ENCODE results near the gene KLK6. TPM values are rescaled to one million over a fixed set of nuclear protein-coding genes. Genes with fewer than 3 reads are reported as not detected.
"Not testable (repeated sequence)": the region's sequence is repeated elsewhere in the genome, so short reads cannot be mapped to it uniquely, and the experiment has no call there.

Gene KLK6
- polyA plus RNA-seq, 12 donors = 0.22 to 0.50 (median 0.39) TPM; not detected in 8

GRCh38 chr19:50994129-50994528, 24.7 kb upstream of the KLK6 start:
- no peak for DNase-seq

GRCh38 chr19:50992666-50993035, 23.3 kb upstream of the KLK6 start:
- no peak for DNase-seq

GRCh38 chr19:50984416-50984815, 15.0 kb upstream of the KLK6 start:
- DNase-seq = not testable (repeated sequence)

- no peak for DNase-seq
These were observed 14.4 kb upstream of the KLK6 start, which contains the start of gene KLK7 for GRCh38 chr19:50983625-50984292. KLK7 (minus strand) TSS chr19:50983917; CDS start chr19:50982399, 1,518 bp downstream.

- no peak for DNase-seq
These were observed 12.8 kb upstream of the KLK6 start for GRCh38 chr19:50982186-50982585.

GRCh38 chr19:50981587-50982146, 12.3 kb upstream of the KLK6 start:
- no peak for DNase-seq

- DNase-seq = no peak
These were observed 10.8 kb upstream of the KLK6 start for GRCh38 chr19:50980208-50980607.

- no peak for DNase-seq
These were observed 10.4 kb upstream of the KLK6 start for GRCh38 chr19:50979758-50980157.

GRCh38 chr19:50978772-50979390, 9.5 kb upstream of the KLK6 start:
- DNase-seq = no peak

- no peak for DNase-seq
These were observed 8.2 kb upstream of the KLK6 start for GRCh38 chr19:50977626-50978025.

- DNase-seq = no peak
These were observed 6.4 kb upstream of the KLK6 start for GRCh38 chr19:50975766-50976165.

GRCh38 chr19:50974702-50975556, 5.5 kb upstream of the KLK6 start:
- no peak for DNase-seq

- no peak for DNase-seq
These were observed 3.5 kb upstream of the KLK6 start for GRCh38 chr19:50972795-50973376.

GRCh38 chr19:50969810-50970209, 419 bp upstream of the KLK6 start:
- DNase-seq = not testable (repeated sequence)

GRCh38 chr19:50968716-50969412, 527 bp downstream of the KLK6 start:
- no peak for DNase-seq

- no peak for DNase-seq
These were observed 1.3 kb downstream of the KLK6 start for GRCh38 chr19:50967929-50968715.

- DNase-seq = no peak
These were observed 5.1 kb downstream of the KLK6 start for GRCh38 chr19:50964266-50964665.

- no peak for DNase-seq
These were observed 6.0 kb downstream of the KLK6 start for GRCh38 chr19:50963381-50963780.

GRCh38 chr19:50962245-50962644, 7.1 kb downstream of the KLK6 start:
- DNase-seq = no peak

- no peak for DNase-seq
These were observed 9.5 kb downstream of the KLK6 start for GRCh38 chr19:50959731-50960500.
